ENCODE data around the gene SERINC3.

DNA sequence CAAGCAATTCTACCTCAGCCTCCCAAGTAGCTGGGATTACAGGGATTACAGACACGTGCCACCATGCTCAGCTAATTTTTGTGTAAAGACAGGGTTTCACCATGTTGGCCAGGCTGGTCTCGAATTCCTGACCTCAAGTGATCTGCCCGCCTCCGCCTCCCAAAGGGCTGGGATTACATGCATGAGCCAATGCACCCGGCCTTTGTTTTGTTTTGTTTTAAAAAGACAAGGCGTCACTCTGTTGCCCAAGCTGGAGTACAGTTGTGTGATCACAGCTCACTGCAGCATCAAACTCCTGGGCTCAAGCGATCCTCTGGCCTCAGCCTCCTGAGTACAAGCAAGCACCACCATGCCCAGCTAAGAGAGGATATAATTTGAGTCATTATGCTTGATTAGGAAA is 5.4 kb downstream of the SERINC3 start:
- TF ChIP-seq EZH2 (IDR thresholded peaks at IDR 0.05; ENCODE audit: low read depth): no peak
- TF ChIP-seq, protein P1, sequence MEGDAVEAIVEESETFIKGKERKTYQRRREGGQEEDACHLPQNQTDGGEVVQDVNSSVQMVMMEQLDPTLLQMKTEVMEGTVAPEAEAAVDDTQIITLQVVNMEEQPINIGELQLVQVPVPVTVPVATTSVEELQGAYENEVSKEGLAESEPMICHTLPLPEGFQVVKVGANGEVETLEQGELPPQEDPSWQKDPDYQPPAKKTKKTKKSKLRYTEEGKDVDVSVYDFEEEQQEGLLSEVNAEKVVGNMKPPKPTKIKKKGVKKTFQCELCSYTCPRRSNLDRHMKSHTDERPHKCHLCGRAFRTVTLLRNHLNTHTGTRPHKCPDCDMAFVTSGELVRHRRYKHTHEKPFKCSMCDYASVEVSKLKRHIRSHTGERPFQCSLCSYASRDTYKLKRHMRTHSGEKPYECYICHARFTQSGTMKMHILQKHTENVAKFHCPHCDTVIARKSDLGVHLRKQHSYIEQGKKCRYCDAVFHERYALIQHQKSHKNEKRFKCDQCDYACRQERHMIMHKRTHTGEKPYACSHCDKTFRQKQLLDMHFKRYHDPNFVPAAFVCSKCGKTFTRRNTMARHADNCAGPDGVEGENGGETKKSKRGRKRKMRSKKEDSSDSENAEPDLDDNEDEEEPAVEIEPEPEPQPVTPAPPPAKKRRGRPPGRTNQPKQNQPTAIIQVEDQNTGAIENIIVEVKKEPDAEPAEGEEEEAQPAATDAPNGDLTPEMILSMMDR (conservative IDR thresholded peaks at IDR 0.05): no peak
